Erythroblast (primary cell): Measurements from ENCODE around the gene CHID1.

Experiments
- DNase-seq, 2 experiments: peaks; one replicate each; lab custom pipeline; 2025; lab: John Stamatoyannopoulos, UW
- GATA1 ChIP-seq: IDR thresholded peaks from 2 replicates; pipeline ENCODE4 v1.6.1; 2011; ENCODE audit warnings: low read depth, mild to moderate bottlenecking, control low read depth, low read length, moderate library complexity
- POLR2A ChIP-seq: IDR thresholded peaks from 2 replicates; pipeline ENCODE4 v1.6.1; 2011; ENCODE audit warnings: mild to moderate bottlenecking, low read length

CHID1 gene

DNA sequence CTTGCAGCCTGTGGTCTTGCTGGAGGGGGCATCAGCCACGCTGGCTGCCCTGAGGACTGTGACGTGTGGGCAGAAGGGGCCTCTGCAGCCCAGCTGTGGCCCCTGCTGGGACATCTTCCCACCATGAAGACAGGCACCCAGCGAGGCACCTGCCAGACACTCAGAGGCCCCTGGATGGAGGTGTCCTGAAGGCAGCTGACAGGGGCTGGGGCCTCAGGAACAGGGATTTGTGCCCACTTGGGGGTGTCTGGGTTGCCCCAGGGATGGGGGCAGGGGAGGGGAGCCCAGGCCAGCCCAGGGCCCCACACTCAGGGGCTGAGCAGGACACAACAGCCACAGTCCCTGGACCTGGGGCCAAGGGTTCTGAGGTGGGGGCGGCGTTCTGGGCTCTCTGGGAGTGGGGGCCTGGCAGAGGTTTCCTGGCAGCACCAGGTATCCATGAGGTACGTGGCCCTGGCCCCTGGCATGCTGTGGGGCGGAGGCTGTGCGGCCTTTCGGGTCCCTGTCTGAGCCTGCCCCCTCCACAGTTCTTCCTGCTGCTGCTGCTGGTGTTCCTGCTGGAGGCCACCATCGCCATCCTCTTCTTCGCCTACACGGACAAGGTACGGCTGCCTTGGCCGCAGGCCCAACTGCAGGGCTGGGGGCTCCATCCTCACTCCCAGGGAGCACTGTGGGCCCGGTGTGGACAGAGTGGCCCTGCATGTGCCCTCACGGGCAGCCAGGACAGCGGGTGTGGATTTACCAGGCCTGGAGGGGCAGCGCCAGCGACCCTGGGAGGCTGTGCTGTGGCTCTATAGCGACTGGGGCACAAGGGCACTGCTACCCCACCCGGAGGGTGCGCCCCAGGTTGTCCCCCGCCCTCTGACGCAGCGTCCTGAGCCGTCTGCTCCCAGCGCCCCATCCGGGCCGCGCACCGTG lies 46.4 kb downstream of the CHID1 start:
- peak; percentile 14 for TF ChIP-seq POLR2A
- TF ChIP-seq GATA1: no peak
- no peak for DNase-seq

- no peak for DNase-seq
- no peak for TF ChIP-seq POLR2A
- TF ChIP-seq GATA1: no peak
These were observed 47.3 kb downstream of the CHID1 start for GRCh38 chr11:863023-863909.

DNA sequence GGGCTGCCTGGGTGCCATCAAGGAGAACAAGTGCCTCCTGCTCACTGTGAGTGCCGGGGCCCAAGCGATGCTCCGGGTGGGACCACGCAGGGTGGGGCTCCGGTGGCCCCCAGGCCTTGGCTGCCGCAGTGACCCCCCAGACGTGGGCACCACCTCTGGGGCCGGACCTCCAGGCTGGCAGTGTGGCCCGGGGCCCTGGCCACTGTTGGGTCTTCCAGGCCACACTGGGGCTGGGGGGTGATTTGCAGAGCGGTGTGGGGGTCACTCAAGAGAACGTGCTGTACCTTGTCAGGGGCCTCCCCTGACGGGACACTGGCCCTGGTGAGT lies 48.0 kb downstream of the CHID1 start:
- DNase-seq: no peak
- no peak for TF ChIP-seq GATA1
- TF ChIP-seq POLR2A: no peak

- TF ChIP-seq POLR2A (peak; percentile 56), GATA1 (no peak)
- DNase-seq: peak; percentile 87 to 90
These were observed 48.4 kb downstream of the CHID1 start for GRCh38 chr11:862081-862661.

DNA sequence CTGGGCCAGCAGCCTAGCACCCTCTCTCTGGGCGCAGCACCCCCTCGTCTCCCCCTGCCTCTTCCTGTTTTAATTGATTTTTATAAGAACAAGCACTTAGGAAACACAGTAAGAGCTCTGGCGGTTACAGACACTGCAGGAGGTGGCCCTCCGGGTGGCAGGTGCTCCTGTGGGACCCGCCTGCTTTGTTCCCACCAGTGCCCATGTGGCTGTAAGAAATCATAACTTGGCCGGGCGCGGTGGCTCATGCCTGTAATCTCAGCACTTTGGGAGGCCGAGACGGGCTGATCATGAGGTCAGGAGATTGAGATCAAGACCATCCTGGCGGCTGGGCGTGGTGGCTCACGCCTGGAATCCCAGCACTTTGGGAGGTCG lies 49.5 kb downstream of the CHID1 start:
- no peak for DNase-seq
- TF ChIP-seq GATA1 (no peak), POLR2A (no peak)

DNA sequence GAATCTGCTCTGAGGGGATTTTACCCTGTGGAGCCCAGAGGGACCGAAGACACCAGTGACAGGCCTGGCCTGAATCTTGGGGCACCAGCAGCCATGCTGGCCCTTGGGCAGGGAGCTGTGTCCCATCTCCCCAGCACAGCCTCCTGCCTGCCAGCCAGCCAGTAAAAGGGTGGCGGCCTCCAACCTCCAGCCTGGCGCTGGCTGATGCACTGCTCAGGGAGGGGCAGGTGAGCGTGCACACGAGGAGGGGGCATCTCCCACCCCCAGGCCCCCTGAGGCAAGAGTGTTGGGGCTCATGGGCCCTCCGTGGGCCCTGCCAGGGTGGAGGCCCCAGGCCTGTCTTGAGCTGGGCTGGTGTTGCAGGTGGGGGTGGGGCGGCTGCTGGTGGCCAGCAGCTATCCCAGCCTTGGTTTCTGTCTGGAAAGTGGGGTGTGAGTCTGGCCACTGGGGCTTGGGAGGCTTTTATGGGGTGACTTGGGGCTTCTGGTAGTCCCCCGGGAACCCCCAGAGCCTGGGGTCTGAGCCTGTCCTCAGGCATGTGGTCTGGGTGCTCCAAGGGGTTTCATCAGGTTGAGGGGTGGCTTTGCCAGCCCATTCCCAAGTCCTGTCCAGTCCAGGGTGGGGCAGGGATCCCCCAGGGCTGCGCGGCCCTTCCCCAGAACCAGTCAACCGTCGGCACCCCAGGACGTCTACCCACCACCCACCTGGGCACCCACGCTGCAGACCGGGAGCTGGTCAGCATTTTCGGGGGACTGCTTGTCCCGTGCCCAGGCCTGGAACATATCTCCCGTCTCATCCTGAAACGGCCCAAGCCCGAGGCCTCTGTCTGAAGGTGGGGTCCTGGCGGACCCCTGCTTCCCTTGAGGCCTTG lies 50.1 kb downstream of the CHID1 start:
- peak; percentile 38 to 43 for DNase-seq
- TF ChIP-seq GATA1: no peak
- TF ChIP-seq POLR2A: peak; percentile 46

- peak; percentile 89 to 90 for DNase-seq
- TF ChIP-seq POLR2A (peak; percentile 58), GATA1 (no peak)
These were observed 51.0 kb downstream of the CHID1 start for GRCh38 chr11:859394-860131.

GRCh38 chr11:858762-859339 lies 51.8 kb downstream of the CHID1 start:
- no peak for DNase-seq
- no peak for TF ChIP-seq POLR2A
- TF ChIP-seq GATA1: no peak

GRCh38 chr11:858053-858761 lies 52.4 kb downstream of the CHID1 start:
- DNase-seq: no peak

GRCh38 chr11:856397-856796 lies 54.2 kb downstream of the CHID1 start:
- TF ChIP-seq POLR2A (no peak), GATA1 (no peak)
- DNase-seq: no peak

More at GRCh38 chr11:858053-858761, 52.4 kb downstream of the CHID1 start:
- no peak for TF ChIP-seq POLR2A
- no peak for TF ChIP-seq GATA1

DNA sequence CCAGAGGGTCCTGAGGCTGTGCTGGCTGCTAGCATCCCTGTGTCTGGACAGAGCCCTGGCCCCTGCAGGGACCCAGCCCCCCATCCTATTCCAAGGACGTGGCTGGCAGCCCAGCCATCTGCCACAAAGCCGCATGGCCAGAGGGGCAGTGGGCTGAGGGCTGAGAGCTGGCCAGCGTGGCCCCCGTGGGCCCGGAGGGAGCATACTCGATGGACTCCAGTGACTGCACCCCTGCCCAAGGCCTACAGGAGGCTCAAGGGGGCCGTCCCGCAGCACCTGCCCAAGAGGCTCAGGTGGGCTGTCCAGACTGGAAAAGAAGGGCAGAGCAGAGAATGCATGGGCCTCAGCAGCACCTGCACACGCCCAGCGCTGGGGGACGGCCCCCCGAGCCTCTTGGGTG lies 54.8 kb downstream of the CHID1 start:
- no peak for TF ChIP-seq GATA1
- TF ChIP-seq POLR2A: no peak

DNA sequence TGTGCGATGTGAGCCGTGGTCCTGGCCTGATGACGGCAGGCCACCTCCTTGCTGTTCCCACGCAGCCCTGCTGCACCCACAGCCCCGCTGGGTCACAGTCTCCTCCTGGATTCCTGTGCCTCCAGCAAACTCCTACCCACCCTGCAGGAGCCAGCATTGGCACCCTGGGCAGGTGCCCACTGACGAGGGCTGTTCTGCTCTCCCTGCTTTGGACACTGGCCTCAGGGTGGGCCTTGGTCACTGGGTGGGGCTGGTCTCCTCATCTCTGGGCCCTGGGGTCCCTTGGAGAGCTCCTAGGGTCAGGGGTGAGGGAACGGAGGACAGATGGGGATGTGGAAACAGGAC lies 55.3 kb downstream of the CHID1 start:
- DNase-seq: no peak
- TF ChIP-seq POLR2A (no peak), GATA1 (no peak)

More for the DNA sequence above, 54.8 kb downstream of the CHID1 start:
- no peak for DNase-seq
